Measurements from ENCODE around the gene JOSD1. TPM values are rescaled to one million over a fixed set of nuclear protein-coding genes. Genes with fewer than 3 reads are reported as not detected.

JOSD1 gene
- total and polyA plus RNA-seq, 9 donors, result 32.0 to 51.7 (median 37.8) TPM

GRCh38 chr22:38696606-38697424, 3.9 kb downstream of the JOSD1 start:
- Histone ChIP-seq H3K27me3 (ENCODE audit: control insufficient read depth, insufficient read depth, low read length) (no peaks in the 10 kb centered on the region), H3K36me3 (ENCODE audit: control insufficient read depth, insufficient read depth, low read length) (peaks cover 49% of the 10 kb centered on the region), H3K9me3 (replicated peaks; ENCODE audit: control insufficient read depth, low read depth, low read length) (no peaks in the 10 kb centered on the region), H3K4me3 (ENCODE audit: low read length) (no peak overlapping the region), H3K4me1 (ENCODE audit: control insufficient read depth, insufficient read depth, low read length) (peaks cover 32% of the 10 kb centered on the region), H3K27ac (ENCODE audit: low read length) (peak overlapping the region; percentile 69)
- no peak for DNase-seq
- WGBS (ENCODE audit: insufficient coverage), result 67% methylated on average over 3 of the region's 3 CpGs

GRCh38 chr22:38694940-38695339, 5.8 kb downstream of the JOSD1 start:
- 100% methylated on average over 1 of the region's 3 CpGs for WGBS (ENCODE audit: insufficient coverage)
- no peak for DNase-seq
- H3K36me3 ChIP-seq (ENCODE audit: control insufficient read depth, insufficient read depth, low read length), result peaks cover 64% of the 10 kb centered on the region
- no peak overlapping the region for H3K4me3 ChIP-seq (ENCODE audit: low read length)
- H3K27ac ChIP-seq (ENCODE audit: low read length), result no peak overlapping the region
- no peaks in the 10 kb centered on the region for H3K9me3 ChIP-seq (replicated peaks; ENCODE audit: control insufficient read depth, low read depth, low read length)
- H3K27me3 ChIP-seq (ENCODE audit: control insufficient read depth, insufficient read depth, low read length), result no peaks in the 10 kb centered on the region
- peaks cover 27% of the 10 kb centered on the region for H3K4me1 ChIP-seq (ENCODE audit: control insufficient read depth, insufficient read depth, low read length)

GRCh38 chr22:38694049-38694448, 6.7 kb downstream of the JOSD1 start:
- Histone ChIP-seq H3K4me1 (ENCODE audit: control insufficient read depth, insufficient read depth, low read length) (peaks cover 18% of the 10 kb centered on the region), H3K4me3 (ENCODE audit: low read length) (no peak overlapping the region), H3K27ac (ENCODE audit: low read length) (no peak overlapping the region), H3K9me3 (replicated peaks; ENCODE audit: control insufficient read depth, low read depth, low read length) (no peaks in the 10 kb centered on the region), H3K36me3 (ENCODE audit: control insufficient read depth, insufficient read depth, low read length) (peaks cover 68% of the 10 kb centered on the region), H3K27me3 (ENCODE audit: control insufficient read depth, insufficient read depth, low read length) (no peaks in the 10 kb centered on the region)
- 80% methylated on average over 1 of the region's 2 CpGs for WGBS (ENCODE audit: insufficient coverage)
- DNase-seq, result no peak

- no peak for DNase-seq
- no peak overlapping the region for H3K27ac ChIP-seq (ENCODE audit: low read length)
- H3K4me3 ChIP-seq (ENCODE audit: low read length), result no peak overlapping the region
- H3K27me3 ChIP-seq (ENCODE audit: control insufficient read depth, insufficient read depth, low read length), result no peaks in the 10 kb centered on the region
- no peaks in the 10 kb centered on the region for H3K9me3 ChIP-seq (replicated peaks; ENCODE audit: control insufficient read depth, low read depth, low read length)
- H3K4me1 ChIP-seq (ENCODE audit: control insufficient read depth, insufficient read depth, low read length), result no peaks in the 10 kb centered on the region
- peaks cover 73% of the 10 kb centered on the region for H3K36me3 ChIP-seq (ENCODE audit: control insufficient read depth, insufficient read depth, low read length)
- WGBS (ENCODE audit: insufficient coverage), result no CpG with 5 or more reads among the region's 1 CpG
These were observed 11.1 kb downstream of the JOSD1 start for GRCh38 chr22:38689651-38690050.

- Histone ChIP-seq H3K27ac (ENCODE audit: low read length) (no peak overlapping the region), H3K9me3 (replicated peaks; ENCODE audit: control insufficient read depth, low read depth, low read length) (no peaks in the 10 kb centered on the region), H3K27me3 (ENCODE audit: control insufficient read depth, insufficient read depth, low read length) (no peaks in the 10 kb centered on the region), H3K36me3 (ENCODE audit: control insufficient read depth, insufficient read depth, low read length) (peaks cover 65% of the 10 kb centered on the region), H3K4me1 (ENCODE audit: control insufficient read depth, insufficient read depth, low read length) (peaks cover 12% of the 10 kb centered on the region), H3K4me3 (ENCODE audit: low read length) (no peak overlapping the region)
- DNase-seq, result no peak
- WGBS (ENCODE audit: insufficient coverage), result no CpG with 5 or more reads among the region's 1 CpG
These were observed 15.0 kb downstream of the JOSD1 start for GRCh38 chr22:38685761-38686160.

GRCh38 chr22:38684895-38685294, 15.8 kb downstream of the JOSD1 start:
- DNase-seq, result no peak
- WGBS (ENCODE audit: insufficient coverage), result 94% methylated on average over 6 of the region's 9 CpGs
- Histone ChIP-seq H3K9me3 (replicated peaks; ENCODE audit: control insufficient read depth, low read depth, low read length) (no peaks in the 10 kb centered on the region), H3K4me1 (ENCODE audit: control insufficient read depth, insufficient read depth, low read length) (peaks cover 12% of the 10 kb centered on the region), H3K4me3 (ENCODE audit: low read length) (no peak overlapping the region), H3K27me3 (ENCODE audit: control insufficient read depth, insufficient read depth, low read length) (no peaks in the 10 kb centered on the region), H3K36me3 (ENCODE audit: control insufficient read depth, insufficient read depth, low read length) (peaks cover 60% of the 10 kb centered on the region), H3K27ac (ENCODE audit: low read length) (no peak overlapping the region)

- Histone ChIP-seq H3K27me3 (ENCODE audit: control insufficient read depth, insufficient read depth, low read length) (no peaks in the 10 kb centered on the region), H3K27ac (ENCODE audit: low read length) (peak within 1 kb of the TSS; percentile 44), H3K9me3 (replicated peaks; ENCODE audit: control insufficient read depth, low read depth, low read length) (no peaks in the 10 kb centered on the region), H3K4me1 (ENCODE audit: control insufficient read depth, insufficient read depth, low read length) (peaks cover 12% of the 10 kb centered on the region), H3K4me3 (ENCODE audit: low read length) (peak within 1 kb of the TSS; percentile 98), H3K36me3 (ENCODE audit: control insufficient read depth, insufficient read depth, low read length) (peaks cover 35% of the 10 kb centered on the region)
- WGBS (ENCODE audit: insufficient coverage), result 0% methylated on average over 60 of the region's 60 CpGs
- DNase-seq, result peak; percentile 95
These were observed 19.0 kb downstream of the JOSD1 start, which contains the start of gene TOMM22 for GRCh38 chr22:38681582-38682335. Gene TOMM22 (plus strand): TSS chr22:38681957. CDS start chr22:38681979, 22 bp downstream.

GRCh38 chr22:38675833-38676232, 24.9 kb downstream of the JOSD1 start:
- H3K4me3 ChIP-seq (ENCODE audit: low read length), result no peak overlapping the region
- H3K27me3 ChIP-seq (ENCODE audit: control insufficient read depth, insufficient read depth, low read length), result no peaks in the 10 kb centered on the region
- no peak for DNase-seq
- 90% methylated on average over 3 of the region's 3 CpGs for WGBS (ENCODE audit: insufficient coverage)
- no peaks in the 10 kb centered on the region for H3K9me3 ChIP-seq (replicated peaks; ENCODE audit: control insufficient read depth, low read depth, low read length)
- H3K27ac ChIP-seq (ENCODE audit: low read length), result no peak overlapping the region
- H3K4me1 ChIP-seq (ENCODE audit: control insufficient read depth, insufficient read depth, low read length), result no peaks in the 10 kb centered on the region
- peaks cover 31% of the 10 kb centered on the region for H3K36me3 ChIP-seq (ENCODE audit: control insufficient read depth, insufficient read depth, low read length)

GRCh38 chr22:38674888-38675287, 25.9 kb downstream of the JOSD1 start:
- 79% methylated on average over 3 of the region's 5 CpGs for WGBS (ENCODE audit: insufficient coverage)
- Histone ChIP-seq H3K9me3 (replicated peaks; ENCODE audit: control insufficient read depth, low read depth, low read length) (no peaks in the 10 kb centered on the region), H3K27ac (ENCODE audit: low read length) (no peak overlapping the region), H3K36me3 (ENCODE audit: control insufficient read depth, insufficient read depth, low read length) (peaks cover 34% of the 10 kb centered on the region), H3K4me1 (ENCODE audit: control insufficient read depth, insufficient read depth, low read length) (no peaks in the 10 kb centered on the region), H3K27me3 (ENCODE audit: control insufficient read depth, insufficient read depth, low read length) (no peaks in the 10 kb centered on the region), H3K4me3 (ENCODE audit: low read length) (no peak overlapping the region)
- DNase-seq, result no peak
